Osteocyte (in vitro differentiated cells): Measurements from ENCODE around the gene TM9SF4. TPM values are rescaled to one million over a fixed set of nuclear protein-coding genes. Genes with fewer than 3 reads are reported as not detected.

Source experiments
- DNase-seq: peaks from one replicate; pipeline ENCODE4 v3.0.0; 2021; ENCODE audit warnings: mixed read lengths; ENCODE audit not compliant: unreplicated experiment; ENCODE audit errors: extremely low spot score
- H3K27ac Mint-ChIP-seq: one replicate; pipeline ENCODE4 v1.8.0; 2021; ENCODE audit warnings: mild to moderate bottlenecking, mixed read lengths; ENCODE audit not compliant: unreplicated experiment
- H3K27me3 Mint-ChIP-seq: one replicate; pipeline ENCODE4 v1.8.0; 2021; ENCODE audit warnings: mixed read lengths; ENCODE audit not compliant: unreplicated experiment
- H3K36me3 Mint-ChIP-seq: one replicate; pipeline ENCODE4 v1.8.0; 2021; ENCODE audit warnings: mixed read lengths; ENCODE audit not compliant: unreplicated experiment
- H3K4me1 Mint-ChIP-seq: one replicate; pipeline ENCODE4 v1.8.0; 2021; ENCODE audit warnings: mixed read lengths; ENCODE audit not compliant: unreplicated experiment
- H3K4me3 Mint-ChIP-seq: one replicate; pipeline ENCODE4 v1.8.0; 2021; ENCODE audit warnings: mild to moderate bottlenecking, moderate library complexity, mixed read lengths; ENCODE audit not compliant: unreplicated experiment
- H3K9me3 Mint-ChIP-seq: one replicate; pipeline ENCODE4 v1.8.0; 2021; ENCODE audit warnings: mixed read lengths; ENCODE audit not compliant: unreplicated experiment
- total RNA-seq: library from RNA; stranded (reverse); gene quantifications from 2 replicates; pipeline ENCODE4 v1.2.1, GENCODE V29; 2021
- TF ChIP-seq, protein P1 (sequence below): fragments of 200-600 bp; sonication (generic); IDR thresholded peaks from 2 replicates; pipeline ENCODE4 v1.5.0; 2021; ENCODE audit warnings: antibody characterized with exemption, mild to moderate bottlenecking, moderate library complexity

The TM9SF4 gene
- total RNA-seq, 1 donor from 2014 or later: 64.4 TPM

GRCh38 chr20:32088759-32089158 lies 20.8 kb upstream of the TM9SF4 start:
- no peaks in the 10 kb centered on the region for H3K9me3 Mint-ChIP-seq
- H3K27me3 Mint-ChIP-seq: peaks cover 25% of the 10 kb centered on the region
- H3K4me3 Mint-ChIP-seq: no peak overlapping the region
- no peaks in the 10 kb centered on the region for H3K4me1 Mint-ChIP-seq
- TF ChIP-seq, protein P1, sequence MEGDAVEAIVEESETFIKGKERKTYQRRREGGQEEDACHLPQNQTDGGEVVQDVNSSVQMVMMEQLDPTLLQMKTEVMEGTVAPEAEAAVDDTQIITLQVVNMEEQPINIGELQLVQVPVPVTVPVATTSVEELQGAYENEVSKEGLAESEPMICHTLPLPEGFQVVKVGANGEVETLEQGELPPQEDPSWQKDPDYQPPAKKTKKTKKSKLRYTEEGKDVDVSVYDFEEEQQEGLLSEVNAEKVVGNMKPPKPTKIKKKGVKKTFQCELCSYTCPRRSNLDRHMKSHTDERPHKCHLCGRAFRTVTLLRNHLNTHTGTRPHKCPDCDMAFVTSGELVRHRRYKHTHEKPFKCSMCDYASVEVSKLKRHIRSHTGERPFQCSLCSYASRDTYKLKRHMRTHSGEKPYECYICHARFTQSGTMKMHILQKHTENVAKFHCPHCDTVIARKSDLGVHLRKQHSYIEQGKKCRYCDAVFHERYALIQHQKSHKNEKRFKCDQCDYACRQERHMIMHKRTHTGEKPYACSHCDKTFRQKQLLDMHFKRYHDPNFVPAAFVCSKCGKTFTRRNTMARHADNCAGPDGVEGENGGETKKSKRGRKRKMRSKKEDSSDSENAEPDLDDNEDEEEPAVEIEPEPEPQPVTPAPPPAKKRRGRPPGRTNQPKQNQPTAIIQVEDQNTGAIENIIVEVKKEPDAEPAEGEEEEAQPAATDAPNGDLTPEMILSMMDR: no peak
- no peak for DNase-seq
- no peak overlapping the region for H3K27ac Mint-ChIP-seq
- no peaks in the 10 kb centered on the region for H3K36me3 Mint-ChIP-seq

DNA sequence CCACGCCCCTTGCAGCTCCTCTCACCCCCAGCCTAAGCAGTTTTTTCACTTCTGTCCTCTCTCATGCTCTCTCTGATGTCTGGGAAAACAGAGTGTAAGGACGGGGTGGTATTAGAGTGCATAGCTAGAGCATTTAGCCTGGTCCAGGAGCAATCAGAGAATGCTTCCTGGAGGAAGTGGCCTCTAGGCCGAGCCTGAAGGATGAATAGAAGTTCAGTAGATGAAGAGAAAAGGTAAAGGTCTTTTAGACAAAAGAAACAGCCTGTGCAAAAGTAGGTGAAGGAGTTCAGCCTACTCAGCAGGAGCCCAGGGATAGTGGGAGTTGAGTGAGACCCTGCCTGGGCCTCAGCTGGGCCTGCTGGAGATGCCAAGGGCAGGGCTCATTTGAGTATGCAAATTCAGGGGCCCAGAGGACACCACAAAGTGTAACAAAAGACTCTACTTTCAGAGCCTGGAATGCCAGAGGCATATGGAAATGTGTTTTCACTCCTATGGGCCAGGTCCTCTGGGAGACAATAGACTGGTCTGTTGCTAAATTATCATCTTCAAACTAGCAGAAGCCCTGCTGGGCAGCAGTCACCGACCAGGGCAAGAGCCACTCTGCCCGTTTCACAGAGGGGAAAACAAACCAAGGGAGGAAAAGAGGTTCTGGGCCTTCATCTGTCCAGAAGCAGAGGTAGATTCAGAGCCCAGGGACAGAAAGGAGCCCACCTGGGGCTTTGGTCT lies 19.7 kb upstream of the TM9SF4 start:
- H3K36me3 Mint-ChIP-seq: no peaks in the 10 kb centered on the region
- TF ChIP-seq, protein P1: no peak
- no peaks in the 10 kb centered on the region for H3K9me3 Mint-ChIP-seq

DNA sequence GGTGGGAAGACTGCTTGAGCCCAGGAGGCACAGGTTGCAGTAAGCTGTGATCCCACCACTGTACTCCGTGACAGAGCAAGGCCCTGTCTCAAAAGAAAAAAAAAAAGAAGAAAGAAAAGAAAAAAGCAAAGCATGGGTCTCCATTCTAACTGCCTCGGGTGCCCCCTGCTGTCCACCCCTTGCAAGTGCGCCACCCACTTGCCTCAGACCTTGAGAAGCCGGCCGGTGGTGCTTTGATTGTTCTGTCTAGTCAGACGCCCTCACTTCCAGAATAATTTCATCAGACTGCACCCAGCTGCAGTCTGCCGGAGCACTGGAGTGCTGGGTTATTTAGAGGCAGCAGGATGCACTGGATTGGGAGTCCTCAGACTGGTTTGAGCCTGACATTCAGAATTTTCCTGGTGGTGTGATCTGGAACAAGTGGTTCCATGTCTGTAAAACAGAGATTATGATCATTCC lies 17.6 kb upstream of the TM9SF4 start:
- TF ChIP-seq, protein P1: peak; percentile 93
- peak; percentile 92 for DNase-seq
- Mint-ChIP-seq H3K36me3 (no peaks in the 10 kb centered on the region), H3K9me3 (no peaks in the 10 kb centered on the region), H3K27ac (no peak overlapping the region), H3K4me1 (no peaks in the 10 kb centered on the region), H3K27me3 (peaks cover 30% of the 10 kb centered on the region), H3K4me3 (no peak overlapping the region)

More for the DNA sequence above, 19.7 kb upstream of the TM9SF4 start:
- Mint-ChIP-seq H3K27me3 (peaks cover 30% of the 10 kb centered on the region), H3K4me1 (no peaks in the 10 kb centered on the region), H3K27ac (no peak overlapping the region), H3K4me3 (no peak overlapping the region)
- no peak for DNase-seq

DNA sequence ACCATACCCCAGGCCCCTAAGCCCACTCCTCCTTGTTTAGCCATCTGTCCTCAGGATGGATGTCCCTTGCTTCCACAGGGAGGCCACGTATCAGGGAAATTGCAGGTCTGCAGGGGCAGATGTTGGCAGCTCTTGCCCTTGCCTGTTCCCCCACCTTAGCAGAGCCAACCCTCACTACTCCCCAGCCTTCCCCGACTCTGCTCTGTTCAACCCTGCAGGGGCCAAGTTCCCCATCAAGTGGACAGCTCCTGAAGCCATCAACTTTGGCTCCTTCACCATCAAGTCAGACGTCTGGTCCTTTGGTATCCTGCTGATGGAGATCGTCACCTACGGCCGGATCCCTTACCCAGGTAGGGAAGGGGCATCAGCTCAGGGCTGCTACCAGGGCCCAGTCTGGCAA lies 10.7 kb upstream of the TM9SF4 start:
- H3K36me3 Mint-ChIP-seq: no peaks in the 10 kb centered on the region
- no peak for DNase-seq

DNA sequence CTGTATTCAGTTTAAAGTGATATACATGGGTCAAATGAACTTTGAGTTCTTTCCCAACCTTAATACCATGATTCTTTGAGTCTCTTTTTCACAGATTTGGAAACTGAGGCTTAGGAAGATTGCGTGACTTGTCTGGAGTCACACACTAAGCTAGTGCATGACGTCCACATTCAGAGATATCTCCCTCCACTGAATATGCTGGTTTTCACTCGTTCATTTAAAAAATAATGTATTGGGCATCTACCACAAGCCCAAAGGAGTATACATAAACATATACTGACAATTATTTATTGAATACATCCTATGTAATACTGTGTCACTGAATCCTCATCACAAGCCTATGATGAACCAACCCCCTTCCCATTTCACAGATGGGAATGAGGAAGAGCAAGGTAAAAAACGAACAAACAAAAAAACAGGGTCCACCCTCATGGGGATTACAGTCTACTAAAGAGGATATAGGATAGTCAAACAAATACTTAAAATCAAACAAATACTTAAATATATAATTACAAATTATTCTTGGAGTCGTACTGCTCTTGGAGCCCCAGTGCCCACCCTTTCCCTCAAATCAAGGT lies 611 bp upstream of the TM9SF4 start:
- H3K27ac Mint-ChIP-seq: no peak overlapping the region
- peaks cover 22% of the 10 kb centered on the region for H3K4me1 Mint-ChIP-seq
- no peak for DNase-seq
- peaks cover 18% of the 10 kb centered on the region for H3K27me3 Mint-ChIP-seq
- H3K9me3 Mint-ChIP-seq: no peaks in the 10 kb centered on the region
- no peaks in the 10 kb centered on the region for H3K36me3 Mint-ChIP-seq
- TF ChIP-seq, protein P1: no peak
- H3K4me3 Mint-ChIP-seq: no peak overlapping the region

More for the DNA sequence above, 10.7 kb upstream of the TM9SF4 start:
- H3K9me3 Mint-ChIP-seq: no peaks in the 10 kb centered on the region
- TF ChIP-seq, protein P1: no peak
- H3K4me1 Mint-ChIP-seq: no peaks in the 10 kb centered on the region
- H3K4me3 Mint-ChIP-seq: no peak overlapping the region
- H3K27ac Mint-ChIP-seq: no peak overlapping the region
- H3K27me3 Mint-ChIP-seq: peaks cover 62% of the 10 kb centered on the region
